Sigmoid colon (tissue), 7 donors: ENCODE data around the gene PLCG1. TPM values are rescaled to one million over a fixed set of nuclear protein-coding genes. Genes with fewer than 3 reads are reported as not detected.
A peak's percentile ranks its signal among the peaks of the same experiment; 100 is the strongest.

ENCODE experiments used
- DNase-seq: peaks from one replicate; pipeline ENCODE4 v3.0.0-alpha.2; 2019
- H3K27ac ChIP-seq, 4 donors: fragments of 200-600 bp; sonication (generic); one replicate each; pipeline ENCODE4 v1.5.1; 2016 to 2019; ENCODE audit warnings: mild to moderate bottlenecking in 1 of 4
- H3K27me3 ChIP-seq, 3 donors: fragments of 200-600 bp; sonication (generic); one replicate each; pipeline ENCODE4 v1.5.1; 2019; ENCODE audit warnings: mild to moderate bottlenecking in 1 of 3
- H3K36me3 ChIP-seq, 4 donors: fragments of 200-600 bp; sonication (generic); one replicate each; pipeline ENCODE4 v1.5.1; 2016 to 2019
- H3K4me1 ChIP-seq, 4 donors: fragments of 200-600 bp; sonication (generic); one replicate each; pipeline ENCODE4 v1.5.1; 2017 to 2019
- H3K4me3 ChIP-seq, 4 donors: fragments of 200-600 bp; sonication (generic); one replicate each; pipeline ENCODE4 v1.5.1; 2017 to 2019; ENCODE audit warnings: mild to moderate bottlenecking in 2 of 4, moderate library complexity in 1 of 4
- H3K9me3 ChIP-seq, 4 donors: fragments of 200-600 bp in 3 of 4; sonication (generic) in 3 of 4; one replicate each; pipeline versions ENCODE4 v1.5.1 to v1.6.1; 2013 to 2019
- EP300 ChIP-seq, 4 donors: sonication (generic); formaldehyde crosslinking; IDR thresholded peaks; one replicate each; pipeline ENCODE4 v1.6.1; 2017; ENCODE audit warnings: antibody characterized with exemption in 4 of 4
- POLR2A ChIP-seq, 2 donors: fragments of 450-650 bp; IDR thresholded peaks; one replicate each; pipeline ENCODE4 v1.6.1; 2016; ENCODE audit warnings: antibody characterized with exemption in 2 of 2, mild to moderate bottlenecking in 2 of 2, moderate library complexity in 2 of 2
- POLR2AphosphoS5 ChIP-seq, 4 donors: sonication (generic); formaldehyde crosslinking; IDR thresholded peaks; one replicate each; pipeline ENCODE4 v1.6.1; 2017; ENCODE audit warnings: antibody characterized with exemption in 4 of 4
- WGBS, 2 donors: extraction: QIAGEN DNeasy Blood & Tissue Kit; methylation state at CpG; one replicate each; pipeline ENCODE4 v1.1.7; 2013; 5-methylcytosine and 5-hydroxymethylcytosine counted together
- intact Hi-C: fragments of 100-400 bp; cut with DNase I; formaldehyde crosslinking; loops from one replicate; pipeline ENCODE4 v1.15.1; 2023
- polyA plus RNA-seq, 3 donors: library from polyadenylated mRNA; stranded (reverse); fragments of 200-250 nt; gene quantifications; one replicate each; pipeline ENCODE4 v1.2.3, GENCODE V29; 2013
- total RNA-seq, 4 donors: library from RNA; depleted of rRNA; stranded (reverse); fragments of >200 nt; gene quantifications; one replicate each; pipeline ENCODE4 v1.1.0, GENCODE V29; 2016
- TF ChIP-seq, protein P1 (sequence below), 4 experiments: fragments of 450-650 bp in 3 of 4; fragments of 200-600 bp in 1 of 4; IDR thresholded peaks; one replicate each; pipeline ENCODE4 v1.5.1; 2016 to 2019; ENCODE audit warnings: antibody characterized with exemption in 4 of 4, mild to moderate bottlenecking in 3 of 4, moderate library complexity in 2 of 4
- donor health status: healthy with polysubstance abuse.
- donor health status: Bipolar disorder and iron deficiency.
- donor health status: healthy.

Gene PLCG1
- total and polyA plus RNA-seq, 7 donors, result 9.9 to 152 (median 55.1) TPM

DNA sequence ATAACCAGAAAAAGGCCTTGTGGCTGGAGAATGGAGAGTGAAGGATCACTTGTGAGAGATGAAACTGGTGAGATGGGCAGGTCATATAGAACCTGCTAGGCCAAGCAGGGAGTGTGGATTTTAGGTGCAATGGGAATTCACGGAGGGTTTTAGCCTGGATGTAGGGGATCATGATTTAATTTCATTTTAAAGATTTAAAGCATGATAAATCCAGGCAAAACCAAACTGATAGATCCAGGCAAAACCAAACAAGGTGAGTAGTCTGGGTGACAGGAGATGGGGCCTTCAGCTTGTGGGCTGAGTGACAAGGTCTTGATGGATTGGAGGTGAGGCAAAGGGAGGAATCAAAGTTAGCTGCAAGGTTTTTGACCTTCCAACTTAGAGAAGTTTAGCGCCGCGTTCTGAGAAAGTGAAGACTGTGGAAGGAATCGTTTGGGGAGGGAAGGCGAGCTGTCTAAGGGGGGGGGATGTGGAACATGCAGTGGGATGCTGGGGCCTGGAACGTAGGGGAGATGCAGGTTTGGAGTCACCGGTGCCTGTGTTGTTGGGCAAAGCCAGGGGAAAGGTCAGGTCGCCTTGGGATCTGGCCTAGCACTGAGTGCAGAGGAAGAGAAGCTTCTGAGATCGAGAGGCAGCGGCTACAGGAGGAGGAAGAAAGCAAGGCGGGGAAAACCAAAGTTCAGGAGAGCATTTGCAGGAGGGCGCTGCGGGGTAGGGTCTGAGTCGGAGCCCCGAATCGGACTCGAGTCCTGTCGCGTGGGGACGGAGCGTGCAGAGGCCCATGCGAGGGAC is 1.3 kb upstream of the PLCG1 start:
- Histone ChIP-seq H3K4me1 (peaks cover 0 to 43% (median 32%) of the 10 kb centered on the region in 4 donors), H3K27ac (peak overlapping the region; percentile 94 to 96 (median 96)), H3K4me3 (peak overlapping the region; percentile 57 to 83 (median 73)), H3K27me3 (no peaks in the 10 kb centered on the region), H3K36me3 (no peaks in the 10 kb centered on the region), H3K9me3 (no peaks in the 10 kb centered on the region)
- no peak for TF ChIP-seq POLR2AphosphoS5 (IDR thresholded peaks at IDR 0.05)
- TF ChIP-seq POLR2A (IDR thresholded peaks at IDR 0.05), result no peak
- no peak for TF ChIP-seq EP300 (IDR thresholded peaks at IDR 0.05)
- TF ChIP-seq, protein P1, sequence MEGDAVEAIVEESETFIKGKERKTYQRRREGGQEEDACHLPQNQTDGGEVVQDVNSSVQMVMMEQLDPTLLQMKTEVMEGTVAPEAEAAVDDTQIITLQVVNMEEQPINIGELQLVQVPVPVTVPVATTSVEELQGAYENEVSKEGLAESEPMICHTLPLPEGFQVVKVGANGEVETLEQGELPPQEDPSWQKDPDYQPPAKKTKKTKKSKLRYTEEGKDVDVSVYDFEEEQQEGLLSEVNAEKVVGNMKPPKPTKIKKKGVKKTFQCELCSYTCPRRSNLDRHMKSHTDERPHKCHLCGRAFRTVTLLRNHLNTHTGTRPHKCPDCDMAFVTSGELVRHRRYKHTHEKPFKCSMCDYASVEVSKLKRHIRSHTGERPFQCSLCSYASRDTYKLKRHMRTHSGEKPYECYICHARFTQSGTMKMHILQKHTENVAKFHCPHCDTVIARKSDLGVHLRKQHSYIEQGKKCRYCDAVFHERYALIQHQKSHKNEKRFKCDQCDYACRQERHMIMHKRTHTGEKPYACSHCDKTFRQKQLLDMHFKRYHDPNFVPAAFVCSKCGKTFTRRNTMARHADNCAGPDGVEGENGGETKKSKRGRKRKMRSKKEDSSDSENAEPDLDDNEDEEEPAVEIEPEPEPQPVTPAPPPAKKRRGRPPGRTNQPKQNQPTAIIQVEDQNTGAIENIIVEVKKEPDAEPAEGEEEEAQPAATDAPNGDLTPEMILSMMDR (IDR thresholded peaks at IDR 0.05), result no peak
- intact Hi-C loops, result loop anchor here (5.0 to 10.0 kb wide), 3 partner anchors 36 to 559 kb away; partner anchors contain the start of gene ZHX3
- no peak for DNase-seq
- whole genome bisulfite sequencing, 2 donors, result 35 to 39% methylated on average over 23 of the region's 23 CpGs

DNA sequence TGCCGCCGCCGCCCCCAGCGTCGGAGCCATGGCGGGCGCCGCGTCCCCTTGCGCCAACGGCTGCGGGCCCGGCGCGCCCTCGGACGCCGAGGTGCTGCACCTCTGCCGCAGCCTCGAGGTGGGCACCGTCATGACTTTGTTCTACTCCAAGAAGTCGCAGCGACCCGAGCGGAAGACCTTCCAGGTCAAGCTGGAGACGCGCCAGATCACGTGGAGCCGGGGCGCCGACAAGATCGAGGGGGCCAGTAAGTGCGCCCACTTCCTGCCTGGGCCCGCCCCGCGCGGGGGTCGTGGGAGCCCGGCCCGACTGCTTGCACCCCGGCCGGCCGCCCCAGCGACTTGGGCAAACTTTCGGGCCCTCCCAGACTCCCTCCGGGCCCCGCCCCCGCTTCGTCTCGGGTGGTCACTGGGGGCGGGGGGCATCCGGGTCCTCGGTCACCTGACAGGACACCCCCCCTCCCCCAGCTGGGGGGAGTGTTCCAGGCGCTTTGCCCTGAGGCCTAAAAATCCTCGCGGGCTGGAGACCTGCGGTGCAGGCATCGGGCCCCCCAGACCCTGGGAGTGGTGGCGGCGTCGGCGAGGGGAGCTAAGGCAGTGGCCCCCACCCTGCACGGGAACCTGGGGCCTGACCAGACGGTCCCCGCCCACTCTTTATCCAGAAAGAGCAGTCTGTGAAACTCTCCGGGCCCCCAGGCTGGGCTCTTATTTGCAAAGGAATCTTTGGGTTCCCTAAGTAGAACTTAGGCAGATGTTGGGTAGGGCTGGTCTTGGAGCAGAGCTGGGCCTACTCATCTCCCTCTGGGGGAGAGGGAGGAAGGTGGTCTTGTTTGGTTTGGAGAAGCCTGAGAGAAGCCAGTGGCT is 501 bp downstream of the PLCG1 start:
- Histone ChIP-seq H3K27ac (peak overlapping the region; percentile 94 to 96 (median 96)), H3K27me3 (no peaks in the 10 kb centered on the region), H3K9me3 (no peaks in the 10 kb centered on the region), H3K4me3 (peak overlapping the region; percentile 57 to 83 (median 73)), H3K36me3 (no peaks in the 10 kb centered on the region), H3K4me1 (peaks cover 0 to 50% (median 38%) of the 10 kb centered on the region in 4 donors)
- WGBS, 2 donors, result 1% methylated on average over 66 of the region's 66 CpGs
- DNase-seq, result peak; percentile 91
- TF ChIP-seq POLR2AphosphoS5 (IDR thresholded peaks at IDR 0.05) (peak in 3 of 4 donors; percentile 43 to 64 (median 61)), POLR2A (IDR thresholded peaks at IDR 0.05) (no peak), EP300 (IDR thresholded peaks at IDR 0.05) (peak in 1 of 4 donors; percentile 29)
- TF ChIP-seq, protein P1 (IDR thresholded peaks at IDR 0.05), result no peak
- intact Hi-C loops, result loop anchor here (5.0 to 10.0 kb wide), 3 partner anchors 34 to 557 kb away; partner anchors contain the start of gene ZHX3

DNA sequence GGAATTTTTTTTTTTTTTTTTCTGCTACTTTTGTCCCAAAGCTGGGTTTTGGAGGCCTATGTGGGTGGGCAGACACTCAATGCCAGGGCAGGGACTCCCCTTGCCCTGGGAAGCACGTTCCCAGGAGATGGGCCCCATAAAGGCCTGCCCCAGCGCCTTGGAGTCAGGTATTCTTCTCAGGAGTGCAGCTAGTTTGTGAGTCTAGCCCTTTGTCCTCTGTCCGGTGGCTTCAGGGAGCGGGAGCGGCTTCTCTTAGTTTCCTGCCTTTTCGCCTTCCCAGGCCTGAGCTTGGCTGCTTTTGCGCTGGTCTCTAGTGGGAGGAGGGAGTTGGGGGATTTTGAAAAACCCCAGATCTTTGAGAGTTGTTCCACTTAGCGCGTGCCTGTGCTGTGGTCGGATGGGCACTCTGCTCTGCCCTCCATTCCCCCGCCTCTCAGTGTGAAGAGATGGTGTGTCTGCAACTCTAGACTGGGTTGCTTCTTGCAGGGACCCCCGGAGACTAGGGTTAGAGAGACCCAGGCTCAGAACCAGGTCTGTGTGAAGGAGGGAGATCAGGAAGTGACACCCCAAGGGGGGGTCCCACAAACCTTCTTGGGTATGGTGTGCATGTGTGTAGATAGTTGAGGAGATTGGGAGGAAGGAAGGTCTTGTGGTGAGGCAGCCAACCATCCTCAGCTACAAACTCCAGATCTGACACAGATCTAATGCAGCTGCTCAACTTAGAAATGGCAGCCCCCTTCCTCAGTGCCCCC is 1.3 kb downstream of the PLCG1 start:
- H3K4me3 ChIP-seq, result peak overlapping the region; percentile 57 to 83 (median 73)
- no peaks in the 10 kb centered on the region for H3K9me3 ChIP-seq
- peak overlapping the region; percentile 94 to 96 (median 96) for H3K27ac ChIP-seq
- intact Hi-C loops, result loop anchor here (5.0 to 10.0 kb wide), 3 partner anchors 34 to 556 kb away; partner anchors contain the start of gene ZHX3
- WGBS, 2 donors, result 19 to 31% methylated on average over 12 of the region's 12 CpGs
- no peaks in the 10 kb centered on the region for H3K36me3 ChIP-seq
- TF ChIP-seq POLR2A (IDR thresholded peaks at IDR 0.05) (no peak), EP300 (IDR thresholded peaks at IDR 0.05) (no peak), POLR2AphosphoS5 (IDR thresholded peaks at IDR 0.05) (no peak)
- TF ChIP-seq, protein P1 (IDR thresholded peaks at IDR 0.05), result no peak
- H3K4me1 ChIP-seq, result peaks cover 0 to 57% (median 38%) of the 10 kb centered on the region in 4 donors
- H3K27me3 ChIP-seq, result no peaks in the 10 kb centered on the region
- no peak for DNase-seq
